Activated T-helper 17 cell treated with anti-CD3 and anti-CD28 coated beads, Interleukin-2, amount 50 U/mL, for 72 hours (primary cell): ENCODE measurements around the gene MBD3L1. TPM values are rescaled to one million over a fixed set of nuclear protein-coding genes. Genes with fewer than 3 reads are reported as not detected.

Experiments
- total RNA-seq, 2 donors: library from RNA; stranded (reverse); gene quantifications; one replicate each; pipeline ENCODE4 v1.2.3, GENCODE V29; 2022

Gene MBD3L1
- total RNA-seq, 2 donors from 2014 or later = not detected

Other genes starting within 250 kb of the MBD3L1 start
- 1 to 10 TPM; 2.5 to 7.4 TPM for gene ADAMTS10, start 221.7 kb upstream of the MBD3L1 start, total RNA-seq
- not detected for gene NFILZ, start 201.7 kb upstream of the MBD3L1 start, total RNA-seq
- not detected for gene ACTL9, start 133.6 kb upstream of the MBD3L1 start, total RNA-seq
- gene OR2Z1, start 110.7 kb upstream of the MBD3L1 start, total RNA-seq = not detected
- 10 to 100 TPM; 24.7 to 66.6 TPM for gene ZNF558, start 73 bp upstream of the MBD3L1 start, total RNA-seq
- gene MUC16, start 178.0 kb downstream of the MBD3L1 start, total RNA-seq = under 1 TPM; 0.02 to 0.21 TPM